Activated CD4-positive, alpha-beta T cell treated with anti-CD3 and anti-CD28 coated beads, Interleukin-2, Interleukin-4, amounts not matched to agents 100 ng/mL and 50 ng/mL, durations not matched to agents 16 hours and 8 hours (primary cell): ENCODE measurements around the gene CYP39A1.

Experiments
- DNase-seq: peaks from one replicate; pipeline ENCODE4 v3.0.0-alpha.2; 2020; ENCODE audit warnings: low spot score

Gene CYP39A1, protein sequence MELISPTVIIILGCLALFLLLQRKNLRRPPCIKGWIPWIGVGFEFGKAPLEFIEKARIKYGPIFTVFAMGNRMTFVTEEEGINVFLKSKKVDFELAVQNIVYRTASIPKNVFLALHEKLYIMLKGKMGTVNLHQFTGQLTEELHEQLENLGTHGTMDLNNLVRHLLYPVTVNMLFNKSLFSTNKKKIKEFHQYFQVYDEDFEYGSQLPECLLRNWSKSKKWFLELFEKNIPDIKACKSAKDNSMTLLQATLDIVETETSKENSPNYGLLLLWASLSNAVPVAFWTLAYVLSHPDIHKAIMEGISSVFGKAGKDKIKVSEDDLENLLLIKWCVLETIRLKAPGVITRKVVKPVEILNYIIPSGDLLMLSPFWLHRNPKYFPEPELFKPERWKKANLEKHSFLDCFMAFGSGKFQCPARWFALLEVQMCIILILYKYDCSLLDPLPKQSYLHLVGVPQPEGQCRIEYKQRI

DNA sequence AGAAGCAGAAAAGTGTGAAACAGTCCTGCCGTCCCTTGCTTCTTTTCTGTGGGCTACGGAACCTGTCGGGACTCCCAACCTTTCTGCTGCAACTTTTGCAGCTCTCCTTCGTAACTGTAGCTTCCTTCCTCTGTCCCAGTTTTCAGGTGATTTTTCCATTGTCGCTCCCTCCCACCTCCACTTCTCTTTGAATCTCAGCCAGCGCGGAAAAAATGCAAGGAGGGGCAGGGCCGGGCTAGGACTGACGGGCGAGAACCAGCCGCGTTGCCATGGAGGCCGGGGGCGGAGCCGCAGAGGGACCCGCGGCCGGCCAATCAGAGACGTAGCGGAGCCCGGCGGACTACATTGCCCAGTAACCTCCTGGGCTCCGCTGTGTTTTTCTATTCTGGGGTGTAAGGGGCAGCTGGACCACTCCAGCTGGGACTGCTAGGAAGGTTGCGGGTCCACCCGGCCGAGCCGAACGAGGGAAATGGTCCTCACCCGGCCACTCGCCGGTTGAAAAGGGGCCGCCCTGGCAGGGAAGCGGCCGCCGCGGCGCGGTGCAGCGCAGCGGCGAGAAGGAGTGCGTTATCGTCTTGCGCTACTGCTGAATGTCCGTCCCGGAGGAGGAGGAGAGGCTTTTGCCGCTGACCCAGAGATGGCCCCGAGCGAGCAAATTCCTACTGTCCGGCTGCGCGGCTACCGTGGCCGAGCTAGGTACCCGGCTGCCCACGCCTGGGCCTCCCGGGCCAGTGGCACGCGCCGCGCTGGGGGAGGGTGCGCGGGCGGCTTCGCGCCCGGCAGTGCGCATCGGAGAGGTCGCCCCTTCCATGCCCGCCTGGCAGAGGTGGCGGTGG is at the start of gene CYP39A1, which contains the start of gene SLC25A27:
Gene CYP39A1 (minus strand): TSS at position 216 of the 836 bp plus-strand sequence. CDS start 236 bp downstream, outside the sequence.
Gene SLC25A27 (plus strand): TSS at position 373 of the 836 bp plus-strand sequence. CDS start 218 bp downstream, at position 591.
- DNase-seq = peak; percentile 76

DNA sequence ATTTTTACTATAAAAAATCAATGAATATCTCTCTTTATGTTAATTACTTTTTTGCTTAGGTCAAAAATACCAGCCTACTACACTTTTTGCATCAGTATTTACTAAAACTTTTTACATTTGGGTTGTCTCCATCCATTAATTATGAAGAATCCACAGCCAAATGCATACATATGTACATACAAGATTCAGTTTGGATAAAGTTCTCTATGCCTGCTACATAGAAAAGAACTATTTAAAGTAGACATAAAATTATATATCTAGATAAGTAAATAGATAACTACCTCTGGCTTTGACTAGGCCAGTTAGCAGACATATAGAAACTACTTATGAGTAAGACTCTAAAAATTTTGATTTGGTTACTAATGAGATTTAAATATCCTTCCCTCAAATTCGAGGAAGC is 47.4 kb upstream of the CYP39A1 start:
- no peak for DNase-seq

DNA sequence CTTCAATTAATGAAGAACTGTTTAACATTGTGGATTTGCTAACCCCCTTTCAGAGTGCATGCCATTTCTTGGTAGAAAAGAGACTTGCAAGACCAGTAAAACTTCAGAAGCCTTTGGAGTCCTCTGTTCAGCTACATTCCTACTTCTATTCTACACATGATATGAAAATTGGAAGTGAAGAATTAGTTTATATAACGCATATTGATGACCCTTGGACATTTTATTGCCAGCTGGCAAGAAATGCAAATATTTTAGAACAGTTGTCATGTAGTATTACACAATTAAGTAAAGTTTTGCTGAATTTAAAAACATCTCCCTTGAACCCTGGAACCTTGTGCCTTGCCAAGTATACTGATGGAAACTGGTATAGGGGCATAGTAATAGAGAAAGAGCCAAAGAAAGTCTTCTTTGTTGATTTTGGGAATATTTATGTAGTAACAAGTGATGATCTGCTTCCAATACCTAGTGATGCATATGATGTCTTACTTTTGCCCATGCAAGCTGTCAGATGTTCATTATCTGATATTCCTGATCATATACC is 38.4 kb upstream of the CYP39A1 start:
- DNase-seq = no peak

DNA sequence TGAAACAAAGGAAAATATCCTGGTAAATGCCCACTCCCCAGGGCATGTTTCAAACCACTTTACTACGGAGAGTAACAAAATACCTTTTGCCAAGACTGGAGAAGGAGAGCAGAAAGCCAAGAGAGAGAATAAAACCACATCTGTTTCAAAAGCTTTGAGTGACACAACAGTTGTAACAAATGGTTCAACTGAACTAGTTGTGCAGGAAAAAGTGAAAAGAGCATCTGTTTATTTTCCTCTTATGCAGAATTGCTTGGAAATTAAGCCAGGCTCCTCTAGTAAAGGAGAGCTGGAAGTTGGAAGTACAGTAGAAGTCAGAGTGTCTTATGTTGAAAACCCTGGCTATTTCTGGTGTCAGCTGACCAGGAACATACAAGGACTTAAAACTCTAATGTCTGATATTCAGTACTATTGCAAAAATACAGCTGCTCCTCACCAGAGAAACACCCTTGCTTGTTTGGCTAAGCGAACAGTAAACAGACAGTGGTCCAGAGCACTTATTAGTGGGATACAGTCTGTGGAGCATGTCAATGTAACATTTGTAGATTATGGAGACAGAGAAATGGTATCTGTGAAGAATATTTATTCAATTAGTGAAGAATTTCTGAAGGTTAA is 37.6 kb upstream of the CYP39A1 start:
- DNase-seq = no peak

DNA sequence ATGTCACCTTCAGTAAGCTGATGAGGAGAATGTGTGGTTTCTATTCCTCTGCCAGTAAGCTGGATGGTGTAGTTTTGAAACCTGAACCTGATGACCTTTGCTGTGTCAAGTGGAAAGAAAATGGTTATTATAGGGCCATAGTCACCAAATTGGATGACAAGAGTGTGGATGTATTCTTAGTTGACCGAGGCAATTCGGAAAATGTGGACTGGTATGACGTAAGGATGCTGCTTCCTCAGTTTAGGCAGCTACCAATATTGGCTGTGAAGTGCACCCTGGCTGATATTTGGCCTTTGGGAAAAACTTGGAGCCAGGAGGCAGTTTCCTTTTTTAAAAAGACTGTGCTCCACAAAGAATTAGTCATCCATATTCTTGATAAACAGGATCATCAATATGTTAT is 37.0 kb upstream of the CYP39A1 start:
- DNase-seq = no peak

DNA sequence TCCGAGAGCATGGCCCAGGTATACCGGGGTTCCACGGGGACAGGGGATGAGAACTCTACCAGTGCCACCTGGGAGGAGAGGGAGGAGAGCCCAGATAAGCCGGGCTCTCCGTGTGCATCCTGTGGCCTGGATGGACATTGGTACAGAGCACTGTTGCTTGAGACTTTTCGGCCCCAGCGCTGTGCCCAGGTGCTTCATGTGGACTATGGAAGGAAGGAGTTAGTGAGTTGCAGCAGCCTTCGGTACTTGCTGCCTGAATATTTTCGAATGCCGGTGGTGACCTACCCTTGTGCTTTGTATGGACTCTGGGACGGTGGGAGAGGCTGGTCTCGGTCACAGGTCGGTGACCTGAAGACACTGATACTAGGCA is 36.3 kb upstream of the CYP39A1 start:
- DNase-seq = no peak

DNA sequence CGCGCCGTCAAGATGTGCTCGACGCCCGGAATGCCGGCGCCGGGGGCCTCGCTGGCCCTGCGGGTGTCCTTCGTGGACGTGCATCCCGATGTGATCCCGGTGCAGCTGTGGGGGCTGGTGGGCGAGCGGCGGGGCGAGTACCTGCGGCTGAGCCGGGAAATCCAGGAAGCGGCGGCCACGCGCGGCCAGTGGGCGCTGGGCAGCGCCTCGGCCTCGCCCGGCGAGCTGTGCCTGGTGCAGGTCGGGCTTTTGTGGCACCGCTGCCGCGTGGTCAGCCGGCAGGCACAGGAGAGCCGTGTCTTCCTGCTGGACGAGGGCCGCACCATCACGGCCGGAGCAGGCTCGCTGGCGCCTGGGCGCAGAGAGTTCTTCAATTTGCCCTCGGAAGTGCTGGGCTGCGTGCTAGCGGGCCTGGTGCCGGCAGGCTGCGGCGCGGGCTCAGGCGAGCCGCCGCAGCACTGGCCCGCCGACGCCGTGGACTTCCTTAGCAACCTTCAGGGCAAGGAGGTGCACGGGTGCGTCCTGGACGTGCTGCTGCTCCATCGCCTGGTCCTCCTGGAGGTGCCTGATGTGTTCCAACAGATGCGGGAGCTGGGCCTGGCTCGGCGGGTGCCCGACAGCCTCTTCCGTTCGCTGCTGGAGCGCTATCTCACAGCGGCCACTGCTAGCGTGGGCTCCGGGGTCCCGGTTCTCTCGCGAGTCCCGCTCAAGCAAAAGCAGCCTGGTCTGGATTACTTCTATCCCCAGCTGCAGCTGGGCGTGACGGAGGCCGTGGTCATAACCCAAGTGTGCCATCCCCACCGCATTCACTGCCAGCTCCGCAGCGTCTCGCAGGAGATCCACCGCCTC is 35.7 kb upstream of the CYP39A1 start:
- no peak for DNase-seq

DNA sequence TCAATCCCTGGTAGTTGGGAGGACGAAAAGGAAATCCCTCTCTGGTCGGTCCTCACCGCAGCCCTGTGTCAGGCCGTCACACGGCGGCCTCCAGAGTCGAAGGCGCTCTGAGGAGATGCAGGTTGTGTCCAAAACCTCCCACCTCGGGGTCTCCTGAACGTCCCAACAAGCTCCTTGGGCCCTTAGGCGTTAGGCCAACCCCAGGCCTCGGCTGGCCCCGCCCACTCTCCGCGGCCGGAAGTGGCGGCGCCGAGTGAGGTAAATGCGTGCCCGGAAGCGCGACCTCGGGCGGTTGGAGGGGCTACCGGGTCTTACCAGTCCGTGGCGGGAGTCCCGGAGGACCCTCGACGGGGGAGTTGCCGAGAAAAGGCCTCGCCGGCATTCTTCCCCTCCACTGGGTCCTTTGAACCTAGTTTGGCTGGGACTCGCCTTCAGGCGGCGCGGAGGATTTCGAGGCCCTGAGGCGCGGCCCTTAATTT is 35.0 kb upstream of the CYP39A1 start, which contains the start of gene TDRD6:
Gene TDRD6 (plus strand): TSS at position 267 of the 479 bp plus-strand sequence. CDS start 244 bp downstream, outside the sequence.
- DNase-seq = no peak

DNA sequence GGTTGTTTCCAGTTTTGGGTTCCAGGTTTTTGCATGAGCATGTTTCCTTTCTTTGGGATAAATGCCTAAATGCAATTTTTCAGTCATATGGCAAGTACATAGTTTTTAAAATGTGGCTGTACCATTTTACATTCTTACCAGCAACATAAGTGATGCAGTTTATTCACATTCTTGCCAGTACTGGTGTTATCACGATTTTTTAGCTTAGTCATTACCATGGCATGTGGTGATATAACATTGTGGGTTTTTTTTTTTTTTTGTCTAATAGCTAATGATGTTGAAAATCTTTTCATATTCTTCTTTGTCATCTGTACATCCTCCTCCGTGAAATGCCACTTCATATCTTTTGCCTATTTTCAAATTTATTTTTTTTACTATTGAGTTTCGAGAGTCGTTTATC is 32.2 kb upstream of the CYP39A1 start:
- no peak for DNase-seq

DNA sequence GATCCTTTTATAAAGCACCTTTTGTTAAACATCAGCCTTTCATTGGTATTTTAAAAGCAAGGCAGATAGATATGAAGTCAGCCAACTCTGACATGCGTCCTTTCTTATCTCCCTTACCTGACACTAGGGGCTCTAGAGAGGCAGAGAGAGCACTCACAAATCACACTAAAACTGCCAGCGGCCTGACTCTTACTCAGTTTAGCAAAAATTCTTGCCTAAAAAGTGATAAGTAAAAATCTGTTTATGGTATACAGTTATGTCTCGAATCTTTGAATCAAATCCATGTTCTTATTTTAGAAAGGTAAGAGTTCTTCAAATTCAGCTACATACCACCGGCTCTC is 24.7 kb upstream of the CYP39A1 start:
- peak; percentile 6 for DNase-seq

DNA sequence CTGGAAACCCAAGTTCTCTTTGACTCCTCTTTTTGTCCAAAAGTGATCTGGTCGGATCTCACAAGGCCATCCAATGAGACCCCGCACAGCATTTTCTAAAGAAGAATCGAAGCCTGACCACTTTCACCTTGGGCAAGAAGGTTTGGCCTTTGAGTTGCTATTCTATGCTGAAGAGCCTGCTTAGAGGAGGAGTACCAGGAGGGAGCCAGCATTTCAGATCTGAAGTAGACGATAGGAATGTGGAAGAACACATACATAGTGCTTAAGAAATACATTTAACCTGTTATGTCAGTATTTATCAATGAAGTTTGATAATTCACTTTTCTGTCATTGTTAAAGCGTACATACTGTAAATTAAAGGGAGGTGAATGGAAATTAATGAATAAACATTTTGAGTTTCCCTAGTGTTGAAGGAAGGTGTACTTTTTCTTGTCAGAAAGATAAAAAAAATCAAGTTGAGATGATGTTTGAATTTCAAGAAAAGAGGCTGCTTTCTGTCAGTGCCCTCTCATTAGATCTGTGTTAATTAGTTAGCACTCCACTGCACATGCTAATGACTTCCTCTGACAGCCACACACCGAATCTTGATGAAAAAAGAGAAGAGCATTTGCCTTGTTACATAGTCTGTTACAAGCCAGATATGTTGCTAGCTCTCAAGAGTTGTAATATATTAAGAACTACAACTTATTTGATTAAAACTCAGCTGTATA is 24.1 kb upstream of the CYP39A1 start:
- no peak for DNase-seq

DNA sequence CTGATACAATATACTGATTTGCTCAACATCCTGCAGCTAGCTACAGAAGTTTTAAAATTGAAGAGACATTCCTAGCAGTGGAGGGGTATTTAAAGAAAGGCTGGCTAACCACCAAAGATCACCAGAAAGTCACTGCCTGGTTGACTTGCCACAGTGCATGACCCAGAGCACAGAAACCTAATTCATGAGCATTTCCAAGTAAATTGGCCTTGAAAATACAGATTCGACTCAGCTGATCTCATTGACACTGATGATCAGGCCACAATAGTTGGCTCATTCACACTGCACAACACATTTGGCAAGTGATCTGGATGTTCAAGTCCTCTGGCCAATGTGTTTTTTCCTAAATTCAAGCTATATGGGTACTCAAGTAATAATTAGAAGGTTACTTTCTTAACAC is 21.8 kb upstream of the CYP39A1 start:
- DNase-seq = no peak

DNA sequence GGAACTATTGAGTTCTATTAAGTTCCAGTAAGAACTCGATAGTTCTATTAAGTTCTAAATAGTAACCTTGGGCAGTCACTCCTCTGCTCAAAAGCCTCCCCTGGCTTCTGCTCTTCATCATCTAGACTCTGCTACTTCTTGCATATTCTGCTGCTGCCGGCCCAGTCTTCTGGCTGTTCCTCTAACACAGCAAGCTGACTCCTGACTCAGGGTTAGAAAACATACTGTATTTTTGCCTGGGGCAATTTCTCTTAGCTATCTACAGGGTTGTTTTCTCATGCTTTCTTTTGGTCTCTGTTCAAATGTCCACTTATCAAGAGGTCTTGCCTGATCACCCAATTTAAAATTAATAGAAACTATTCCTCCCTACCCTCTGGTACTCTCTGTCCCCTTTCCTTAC is 14.8 kb upstream of the CYP39A1 start:
- DNase-seq = no peak

DNA sequence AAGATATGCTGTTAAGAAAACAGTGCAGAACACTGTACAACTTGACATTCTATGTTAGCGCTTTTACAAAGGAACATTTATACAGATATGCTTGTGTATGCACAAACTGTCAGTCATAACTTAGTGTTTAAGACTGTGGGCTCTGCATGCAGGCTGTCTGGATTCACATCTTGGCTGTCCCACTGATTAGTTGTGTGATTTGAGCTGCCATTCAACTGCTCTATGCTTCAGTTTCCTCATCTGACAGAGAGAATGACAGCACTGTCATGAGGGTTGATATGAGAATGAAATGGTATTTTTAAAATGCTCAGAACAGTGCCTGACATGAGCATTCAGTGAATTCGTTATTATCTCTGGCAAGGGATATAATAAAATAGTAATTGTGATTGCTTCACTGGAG is 8.9 kb upstream of the CYP39A1 start:
- no peak for DNase-seq

DNA sequence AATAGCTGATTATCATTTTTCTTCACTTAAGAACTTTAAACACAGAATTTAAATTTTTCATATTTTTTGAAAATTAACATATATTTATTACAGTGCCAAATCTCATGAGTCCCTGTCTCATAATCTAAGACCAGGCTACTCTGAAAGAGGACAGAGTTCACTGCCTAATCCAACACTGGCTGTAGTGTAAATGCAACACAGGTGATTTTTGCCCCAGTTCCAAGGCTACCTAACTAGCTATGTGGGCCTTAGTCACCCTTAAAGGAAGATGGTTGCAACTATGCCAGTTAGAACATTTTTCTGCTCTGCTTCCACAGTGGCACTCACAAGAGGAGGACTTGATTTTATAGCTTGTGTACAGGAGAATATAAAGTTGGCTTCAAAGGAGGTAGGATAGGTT is 5.0 kb upstream of the CYP39A1 start:
- no peak for DNase-seq

DNA sequence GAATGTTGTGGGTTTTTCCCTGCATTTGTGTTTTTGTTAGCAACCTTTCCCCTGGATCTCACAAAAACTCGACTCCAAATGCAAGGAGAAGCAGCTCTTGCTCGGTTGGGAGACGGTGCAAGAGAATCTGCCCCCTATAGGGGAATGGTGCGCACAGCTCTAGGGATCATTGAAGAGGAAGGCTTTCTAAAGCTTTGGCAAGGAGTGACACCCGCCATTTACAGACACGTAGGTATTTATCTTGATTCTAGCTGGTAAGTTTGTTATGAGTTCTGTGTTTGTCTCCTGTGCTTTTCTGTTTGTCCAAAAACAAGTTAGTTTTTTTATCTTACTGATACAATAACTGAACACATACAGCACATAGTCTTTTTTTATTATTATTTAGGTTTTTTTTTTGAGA is 3.2 kb upstream of the CYP39A1 start:
- no peak for DNase-seq

DNA sequence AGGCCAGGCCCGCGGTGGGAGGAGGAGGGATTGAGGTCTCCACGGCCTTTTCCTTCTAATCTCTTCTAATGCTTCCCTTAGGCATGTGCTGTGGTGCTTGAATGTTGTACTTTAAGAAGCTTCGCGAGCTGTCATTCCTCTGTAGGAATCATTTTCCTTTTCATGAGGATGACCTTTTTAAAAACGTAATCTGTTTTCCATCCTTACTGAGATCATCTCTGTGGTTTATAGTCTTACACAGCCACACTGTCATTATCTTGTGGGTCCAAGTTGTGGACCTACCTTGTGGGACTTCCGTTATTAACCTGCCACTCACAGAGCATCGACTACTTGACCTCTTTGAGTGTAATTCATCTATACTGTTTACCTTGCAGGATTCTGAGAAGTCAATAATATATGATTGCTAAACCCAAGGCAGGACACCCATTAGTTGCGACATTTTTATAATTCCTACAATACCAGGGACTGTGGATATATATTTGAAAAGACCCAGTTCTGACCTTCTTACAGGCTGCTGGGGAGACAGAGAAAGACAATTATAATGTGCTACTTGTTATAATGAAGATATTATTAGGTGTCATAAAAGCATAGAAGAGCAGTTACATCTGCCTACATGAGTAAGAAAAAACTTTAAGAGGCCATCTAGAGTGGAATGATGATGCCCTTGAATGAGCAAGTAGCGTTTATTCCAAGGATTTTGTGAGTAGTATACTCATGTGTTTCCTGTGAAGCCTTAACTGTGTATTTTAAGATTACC is 999 bp upstream of the CYP39A1 start:
- no peak for DNase-seq

DNA sequence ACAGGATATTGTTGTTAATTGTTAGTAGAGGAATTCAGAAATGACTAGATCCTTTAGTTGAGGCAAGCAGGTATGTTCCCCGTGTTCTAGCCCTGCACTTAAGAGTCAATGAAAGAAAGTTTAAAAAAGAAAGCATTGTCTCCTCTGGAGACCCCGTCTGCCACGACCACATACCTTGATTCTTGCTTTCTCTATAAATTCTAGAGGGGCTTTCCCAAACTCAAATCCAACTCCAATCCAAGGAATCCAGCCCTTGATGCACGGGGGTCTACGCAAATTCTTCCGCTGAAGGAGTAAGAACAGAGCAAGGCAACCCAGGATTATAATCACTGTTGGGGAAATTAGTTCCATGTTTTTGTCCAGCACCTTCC is 401 bp downstream of the CYP39A1 start:
- no peak for DNase-seq

DNA sequence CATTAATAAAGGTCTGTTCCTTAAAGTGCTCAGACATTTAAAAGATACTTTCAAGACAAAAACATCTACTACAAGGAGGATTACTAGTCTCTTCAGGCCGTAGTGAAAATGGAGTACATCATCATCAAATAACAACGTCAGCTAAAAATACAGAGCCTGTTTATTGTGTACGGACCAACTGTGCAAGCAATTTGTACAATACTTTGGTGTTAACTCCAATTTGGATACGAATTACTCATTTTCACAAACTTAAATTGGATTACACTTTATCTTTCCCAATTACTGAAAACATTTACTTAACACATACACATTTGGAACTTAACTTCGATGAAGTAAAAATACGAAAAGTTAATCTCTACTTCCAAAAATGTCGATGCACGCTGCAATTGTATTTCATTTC is 802 bp downstream of the CYP39A1 start:
- DNase-seq = no peak

DNA sequence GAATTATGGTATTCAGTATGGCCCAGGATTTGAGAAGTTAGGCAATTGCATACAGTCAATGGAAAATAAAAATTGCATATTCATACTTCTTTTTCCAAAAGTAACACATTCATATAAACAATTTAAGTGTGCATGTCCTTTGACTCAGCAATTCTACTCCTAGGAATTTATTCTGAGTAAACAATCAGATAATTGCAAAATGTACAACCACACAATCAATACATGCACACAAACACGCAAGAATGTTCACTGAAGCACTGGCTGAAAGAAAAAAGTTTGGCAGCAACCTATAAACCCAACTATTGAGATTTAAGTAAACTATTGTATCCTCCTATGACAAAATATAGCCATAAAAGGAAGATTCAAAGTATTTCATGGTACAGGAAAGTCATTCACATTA is 1.6 kb downstream of the CYP39A1 start:
- DNase-seq = no peak
